Natural killer cell (primary cell): ENCODE results near the gene SLC25A21. TPM values are rescaled to one million over a fixed set of nuclear protein-coding genes. Genes with fewer than 3 reads are reported as not detected.

Experiments used
- ATAC-seq, 3 donors: fragments of 150-1000 bp in 2 of 3; fragments of 200-7000 bp in 1 of 3; cut with Tn5 transposase; 1 replicate in 1 of 3; 2 replicates in 2 of 3; pipeline ENCODE4 v1.10.0; 2021; ENCODE audit warnings: mild to moderate bottlenecking in 2 of 3, moderate library complexity in 2 of 3
- DNase-seq, 2 donors: peaks; one replicate each; pipeline versions ENCODE4 v3.0.0 to v3.0.0-alpha.2; 2013 to 2021; ENCODE audit warnings: mixed read lengths in 1 of 2
- H3K27ac ChIP-seq: one replicate; pipeline ENCODE4 v1.5.1; 2013; ENCODE audit warnings: mild to moderate bottlenecking, low read length
- H3K27me3 ChIP-seq: one replicate; pipeline ENCODE4 v1.6.1; 2013; ENCODE audit warnings: low read length; ENCODE audit not compliant: control insufficient read depth, insufficient read depth
- H3K36me3 ChIP-seq: one replicate; pipeline ENCODE4 v1.6.1; 2013; ENCODE audit warnings: low read length; ENCODE audit not compliant: control insufficient read depth, insufficient read depth
- H3K4me1 ChIP-seq: one replicate; pipeline ENCODE4 v1.6.1; 2013; ENCODE audit warnings: low read length; ENCODE audit not compliant: control insufficient read depth, insufficient read depth
- H3K4me3 ChIP-seq: one replicate; pipeline ENCODE4 v1.5.1; 2013; ENCODE audit warnings: low read length
- H3K9me3 ChIP-seq: one replicate; pipeline ENCODE4 v1.6.1; 2013; ENCODE audit warnings: low read length; ENCODE audit not compliant: control insufficient read depth, insufficient read depth
- H3K27ac Mint-ChIP-seq, 2 donors: one replicate each; pipeline ENCODE4 v1.8.0; 2022; ENCODE audit warnings: mild to moderate bottlenecking in 2 of 2, mixed read lengths in 2 of 2, moderate library complexity in 1 of 2
- H3K27me3 Mint-ChIP-seq, 2 donors: one replicate each; pipeline ENCODE4 v1.8.0; 2022; ENCODE audit warnings: low read depth in 2 of 2, mixed read lengths in 2 of 2
- H3K36me3 Mint-ChIP-seq: one replicate; pipeline ENCODE4 v1.8.0; 2022; ENCODE audit warnings: mixed read lengths
- H3K4me1 Mint-ChIP-seq, 2 donors: one replicate each; pipeline ENCODE4 v1.8.0; 2022; ENCODE audit warnings: mixed read lengths in 2 of 2
- H3K4me3 Mint-ChIP-seq: one replicate; pipeline ENCODE4 v1.8.0; 2022; ENCODE audit warnings: mild to moderate bottlenecking, moderate library complexity, mixed read lengths
- H3K9me3 Mint-ChIP-seq, 2 donors: one replicate each; pipeline ENCODE4 v1.8.0; 2022; ENCODE audit warnings: mixed read lengths in 2 of 2
- WGBS: methylation state at CpG from one replicate; pipeline ENCODE4 v1.1.7; 2013; ENCODE audit warnings: missing lambda C conversion rate; ENCODE audit not compliant: insufficient coverage; 5-methylcytosine and 5-hydroxymethylcytosine counted together
- intact Hi-C: fragments of 100-400 bp; cut with micrococcal nuclease; formaldehyde crosslinking; loops from one replicate; pipeline ENCODE4 v1.14.2; 2022
- total RNA-seq, 4 donors: library from RNA; stranded (reverse); fragments of 120-200 nt in 1 of 4; gene quantifications; one replicate each; pipeline versions ENCODE4 v1.2.3 to v1.2.4, GENCODE V29; 2013 to 2022
- TF ChIP-seq, protein P1 (sequence below): fragments of 200-600 bp; IDR thresholded peaks from one replicate; pipeline ENCODE4 v1.8.0; 2022; ENCODE audit warnings: antibody characterized with exemption

Gene SLC25A21
- total RNA-seq, 3 donors from 2014 or later (not counting 1 experiment from before 2014, with no cell fraction given): not detected

DNA sequence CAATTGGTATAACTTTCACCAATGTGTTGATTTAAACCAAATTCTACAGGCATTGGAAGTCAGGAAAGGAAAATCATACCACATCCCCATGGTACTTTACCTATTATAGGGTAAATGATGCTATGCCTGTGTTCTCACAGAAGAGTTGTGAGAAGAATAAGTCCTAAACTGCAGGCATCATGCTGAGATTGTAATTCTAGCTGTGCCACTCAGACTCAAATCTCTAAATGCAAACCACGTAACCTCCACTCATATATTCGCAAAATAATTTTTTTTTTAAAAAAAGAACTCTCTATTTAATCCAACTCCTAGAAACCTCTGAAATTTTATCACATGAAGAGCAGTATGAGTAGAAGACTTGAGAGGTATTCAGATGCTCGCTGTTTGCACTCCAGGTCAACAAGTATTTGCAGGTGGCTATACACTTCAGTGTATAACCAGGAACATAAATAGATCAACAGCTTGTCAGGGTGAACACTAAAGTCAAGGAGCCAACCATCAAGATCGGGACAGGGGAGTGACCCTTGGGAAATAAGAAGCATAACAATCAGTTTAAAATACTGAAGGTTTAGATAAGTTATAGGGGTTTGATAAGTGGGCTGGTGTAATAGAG, 110.1 kb downstream of the SLC25A21 start:
- Mint-ChIP-seq H3K4me1 (no peaks in the 10 kb centered on the region), H3K36me3 (peaks cover 5% of the 10 kb centered on the region), H3K4me3 (no peak overlapping the region), H3K27ac (no peak overlapping the region), H3K9me3 (peaks cover 6 to 11% of the 10 kb centered on the region in 2 donors), H3K27me3 (no peaks in the 10 kb centered on the region)
- peaks cover 3% of the 10 kb centered on the region for H3K9me3 ChIP-seq
- no peak overlapping the region for H3K4me3 ChIP-seq
- no peaks in the 10 kb centered on the region for H3K4me1 ChIP-seq
- intact Hi-C loops: no loop called here
- H3K27ac ChIP-seq: no peak overlapping the region
- no peaks in the 10 kb centered on the region for H3K36me3 ChIP-seq
- ATAC-seq (no peak), DNase-seq (no peak)
- WGBS: 63% methylated on average over 2 of the region's 4 CpGs
- H3K27me3 ChIP-seq: no peaks in the 10 kb centered on the region
- TF ChIP-seq, protein P1, sequence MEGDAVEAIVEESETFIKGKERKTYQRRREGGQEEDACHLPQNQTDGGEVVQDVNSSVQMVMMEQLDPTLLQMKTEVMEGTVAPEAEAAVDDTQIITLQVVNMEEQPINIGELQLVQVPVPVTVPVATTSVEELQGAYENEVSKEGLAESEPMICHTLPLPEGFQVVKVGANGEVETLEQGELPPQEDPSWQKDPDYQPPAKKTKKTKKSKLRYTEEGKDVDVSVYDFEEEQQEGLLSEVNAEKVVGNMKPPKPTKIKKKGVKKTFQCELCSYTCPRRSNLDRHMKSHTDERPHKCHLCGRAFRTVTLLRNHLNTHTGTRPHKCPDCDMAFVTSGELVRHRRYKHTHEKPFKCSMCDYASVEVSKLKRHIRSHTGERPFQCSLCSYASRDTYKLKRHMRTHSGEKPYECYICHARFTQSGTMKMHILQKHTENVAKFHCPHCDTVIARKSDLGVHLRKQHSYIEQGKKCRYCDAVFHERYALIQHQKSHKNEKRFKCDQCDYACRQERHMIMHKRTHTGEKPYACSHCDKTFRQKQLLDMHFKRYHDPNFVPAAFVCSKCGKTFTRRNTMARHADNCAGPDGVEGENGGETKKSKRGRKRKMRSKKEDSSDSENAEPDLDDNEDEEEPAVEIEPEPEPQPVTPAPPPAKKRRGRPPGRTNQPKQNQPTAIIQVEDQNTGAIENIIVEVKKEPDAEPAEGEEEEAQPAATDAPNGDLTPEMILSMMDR: no peak

DNA sequence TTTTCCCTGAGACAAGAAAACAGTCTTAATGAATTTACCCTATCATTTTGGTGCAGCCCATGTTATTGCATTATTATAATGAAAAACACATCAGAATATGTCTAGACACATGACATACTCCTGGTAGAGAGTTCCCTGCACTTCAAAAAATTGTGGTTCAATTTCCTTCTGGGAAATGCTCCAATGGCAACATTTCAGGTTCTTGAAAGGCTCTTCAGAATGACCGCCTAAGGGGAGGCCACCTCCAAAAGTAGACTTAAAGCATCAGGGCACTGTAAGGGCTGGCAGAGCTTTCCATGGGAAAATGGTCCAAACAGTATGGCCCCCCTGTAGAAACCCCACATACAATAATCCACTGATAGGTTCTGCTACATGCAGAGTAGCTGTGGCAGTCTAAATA, 110.7 kb downstream of the SLC25A21 start:
- Histone ChIP-seq H3K4me1 (no peaks in the 10 kb centered on the region), H3K36me3 (no peaks in the 10 kb centered on the region), H3K9me3 (peaks cover 3% of the 10 kb centered on the region), H3K27ac (no peak overlapping the region), H3K27me3 (no peaks in the 10 kb centered on the region), H3K4me3 (no peak overlapping the region)
- WGBS: 88% methylated on average over 1 of the region's 1 CpG
- Mint-ChIP-seq H3K4me3 (no peak overlapping the region), H3K27ac (no peak overlapping the region), H3K36me3 (peaks cover 5% of the 10 kb centered on the region), H3K9me3 (peaks cover 7 to 10% of the 10 kb centered on the region in 2 donors), H3K27me3 (no peaks in the 10 kb centered on the region), H3K4me1 (no peaks in the 10 kb centered on the region)
- no peak for DNase-seq
- no peak for ATAC-seq
- TF ChIP-seq, protein P1: no peak
- intact Hi-C loops: no loop called here

DNA sequence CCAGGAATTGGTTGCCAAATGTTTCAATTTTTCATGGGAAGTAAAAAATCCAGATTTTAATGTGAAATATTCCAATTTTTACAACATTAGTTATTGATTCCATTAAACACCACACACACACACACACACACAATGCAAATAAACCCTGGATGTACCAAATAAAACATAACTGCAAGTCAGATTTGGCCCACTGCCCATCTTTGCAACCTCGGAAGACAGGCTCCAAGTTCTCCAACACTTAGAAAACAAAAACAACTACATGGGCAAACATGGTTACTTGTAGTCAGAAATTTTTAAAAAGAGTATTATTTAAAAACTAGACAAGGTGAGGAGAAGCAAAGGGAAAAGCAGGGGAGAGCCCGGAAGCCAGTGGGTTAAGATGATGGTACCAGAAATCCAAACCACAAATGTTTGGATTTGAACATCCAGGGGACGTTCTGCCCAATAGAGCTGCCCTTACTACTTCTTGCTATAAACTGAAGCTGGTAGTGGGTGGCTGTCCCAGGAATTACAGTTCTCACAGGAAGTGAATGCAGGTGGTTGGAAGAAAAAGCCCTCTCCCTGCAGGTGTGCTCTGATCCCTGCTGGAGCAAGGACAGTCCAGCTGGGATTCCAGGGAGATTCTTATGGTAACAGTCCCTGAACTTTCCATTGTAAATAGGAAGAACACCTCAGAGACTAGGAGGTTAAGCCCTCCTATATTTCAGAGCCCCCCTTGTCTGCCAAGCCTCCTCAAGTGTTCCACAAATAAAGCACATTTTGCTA, 111.7 kb downstream of the SLC25A21 start:
- DNase-seq: no peak
- intact Hi-C loops: no loop called here
- H3K27me3 Mint-ChIP-seq: no peaks in the 10 kb centered on the region
- Histone ChIP-seq H3K9me3 (peaks cover 3% of the 10 kb centered on the region), H3K4me1 (no peaks in the 10 kb centered on the region), H3K4me3 (no peak overlapping the region), H3K27me3 (no peaks in the 10 kb centered on the region), H3K36me3 (no peaks in the 10 kb centered on the region), H3K27ac (no peak overlapping the region)
- TF ChIP-seq, protein P1: no peak
- peaks cover 11 to 14% of the 10 kb centered on the region in 2 donors for H3K9me3 Mint-ChIP-seq
- 72% methylated on average over 2 of the region's 3 CpGs for WGBS
- no peaks in the 10 kb centered on the region for H3K4me1 Mint-ChIP-seq
- H3K36me3 Mint-ChIP-seq: peaks cover 5% of the 10 kb centered on the region
- no peak overlapping the region for H3K4me3 Mint-ChIP-seq
- H3K27ac Mint-ChIP-seq: no peak overlapping the region
- ATAC-seq: no peak
